ENCODE results near the gene PSMG3.

Gene PSMG3

DNA sequence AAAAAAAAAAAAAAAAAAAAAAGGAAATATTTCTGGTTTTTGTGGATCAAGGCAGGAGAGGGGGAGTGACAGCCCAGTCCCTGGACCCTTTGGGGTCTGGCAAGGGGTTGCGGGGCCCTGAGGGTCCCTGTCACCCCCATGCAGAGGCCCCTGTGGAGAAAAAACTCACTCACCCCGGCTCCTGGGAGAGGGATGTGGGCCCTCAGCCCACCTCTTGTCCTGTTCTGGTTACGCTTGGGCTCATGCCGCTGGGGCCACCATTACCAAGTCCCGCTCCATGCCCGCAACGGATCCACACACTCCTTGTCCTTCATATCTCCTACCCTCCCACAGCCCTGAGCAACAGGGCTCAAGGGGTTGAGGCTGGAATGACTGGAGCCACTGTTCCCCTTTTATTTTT is 12.8 kb downstream of the PSMG3 start:
- DNase-seq, result no peak

DNA sequence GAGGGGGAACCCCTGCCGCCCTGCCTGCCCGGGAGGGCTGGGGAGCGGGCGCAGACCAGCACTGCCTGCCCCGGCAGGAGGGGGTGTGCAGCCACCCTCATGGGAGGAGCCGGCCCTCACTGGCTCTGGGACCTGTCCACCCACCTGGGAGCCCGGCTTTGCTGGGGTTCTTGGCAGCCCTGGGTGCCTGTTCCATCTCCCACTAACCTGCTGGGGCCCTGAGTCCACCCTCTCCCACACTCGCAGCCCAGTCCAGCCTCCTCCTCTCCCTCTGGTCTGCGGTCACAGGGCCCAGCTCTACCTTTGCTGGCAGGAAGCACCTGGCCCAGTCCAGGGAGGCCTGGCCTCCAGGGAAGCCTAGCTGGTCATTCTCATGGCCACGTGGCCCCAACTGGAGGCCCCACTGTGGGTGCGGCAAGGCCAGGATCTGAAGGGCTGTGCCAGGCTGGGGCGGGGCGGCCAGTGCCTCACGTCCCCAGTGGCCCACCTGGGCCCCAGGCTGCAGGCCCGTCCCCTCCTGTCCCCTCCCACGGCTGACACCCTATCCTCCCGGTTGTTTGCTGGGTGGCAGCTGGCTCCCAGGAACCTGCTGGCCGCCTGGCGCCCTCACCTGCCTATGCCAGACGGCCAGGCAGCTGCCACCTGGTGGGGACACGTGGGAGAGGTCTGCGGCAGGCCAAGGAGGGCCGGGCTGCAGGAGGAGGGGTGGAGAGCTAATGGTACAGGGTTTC is 13.9 kb downstream of the PSMG3 start, which contains the start of gene TMEM184A:
TMEM184A (minus strand) TSS at position 393 of the 731 bp plus-strand sequence. CDS start 721 bp downstream, outside the sequence.
- no peak for DNase-seq

DNA sequence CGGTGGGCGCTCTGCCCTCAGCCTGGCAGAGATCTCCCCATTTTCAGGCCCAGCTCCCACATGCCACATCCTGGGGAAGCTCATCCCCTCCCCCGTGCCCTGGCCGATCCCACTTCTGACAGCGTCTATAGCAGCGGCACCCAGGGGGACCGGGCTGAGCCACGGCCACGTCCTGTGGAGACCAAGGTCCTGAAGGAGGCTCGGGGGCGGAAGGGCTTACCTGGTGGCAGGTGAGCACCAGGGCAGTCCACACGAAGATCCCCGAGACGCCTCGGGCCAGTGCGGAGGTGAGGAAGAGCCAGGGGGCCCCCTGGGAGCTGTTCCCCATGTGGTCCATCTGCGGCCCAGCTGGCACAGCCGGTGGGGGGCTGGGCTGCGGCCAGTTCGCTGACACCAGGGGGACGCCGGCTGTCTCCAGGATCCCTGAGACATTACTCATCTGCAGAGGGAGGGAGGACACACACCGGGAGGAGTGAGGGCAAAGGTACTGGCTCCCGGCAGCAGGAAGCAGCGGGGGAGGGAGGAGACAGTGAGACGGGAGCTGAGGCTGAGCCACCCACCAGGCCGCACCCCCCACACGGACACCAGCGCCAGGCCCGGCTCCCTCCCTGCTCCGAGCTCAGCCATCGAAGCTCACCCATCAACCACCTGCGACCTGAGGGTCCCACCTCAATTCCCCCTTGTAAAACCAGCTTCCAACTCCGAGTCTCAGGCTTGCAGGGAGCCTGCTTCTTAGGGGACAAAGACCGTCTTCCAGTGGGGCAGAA is 14.6 kb downstream of the PSMG3 start:
- DNase-seq, result no peak

DNA sequence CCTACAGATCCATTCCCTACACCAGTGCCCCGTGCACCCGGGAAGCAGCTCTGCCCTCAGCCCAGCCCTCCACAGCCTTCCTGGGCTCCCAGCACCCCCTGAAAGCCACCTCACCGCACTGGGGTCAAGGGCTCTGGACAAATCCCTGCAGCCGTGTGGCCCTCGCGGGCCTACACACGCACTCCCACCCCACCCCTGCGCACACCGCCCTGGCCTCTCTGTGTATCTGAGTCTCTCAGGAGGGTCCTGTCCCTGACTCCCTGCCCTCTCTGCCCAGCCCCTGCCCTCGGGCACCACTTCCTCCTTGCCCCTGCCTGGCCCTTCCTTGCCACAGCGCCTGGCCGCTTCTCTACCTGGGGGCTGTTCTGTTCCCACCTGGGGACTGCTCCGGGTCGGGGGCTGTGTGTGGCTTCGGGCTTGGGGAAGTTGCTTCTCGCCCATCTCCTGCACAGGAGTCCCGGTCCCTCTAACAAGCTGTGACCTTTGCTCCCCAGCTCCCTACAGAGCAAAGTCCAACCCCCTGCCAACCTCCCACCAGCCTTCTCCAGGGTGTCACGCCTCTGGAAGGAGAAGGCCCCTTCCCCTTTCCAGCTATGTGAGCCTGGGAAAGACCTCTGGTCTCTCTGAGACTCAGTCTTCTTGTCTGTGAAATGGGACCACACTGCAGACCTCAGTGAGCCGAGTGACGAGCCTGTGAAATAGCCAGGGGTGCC is 15.3 kb downstream of the PSMG3 start:
- no peak for DNase-seq

DNA sequence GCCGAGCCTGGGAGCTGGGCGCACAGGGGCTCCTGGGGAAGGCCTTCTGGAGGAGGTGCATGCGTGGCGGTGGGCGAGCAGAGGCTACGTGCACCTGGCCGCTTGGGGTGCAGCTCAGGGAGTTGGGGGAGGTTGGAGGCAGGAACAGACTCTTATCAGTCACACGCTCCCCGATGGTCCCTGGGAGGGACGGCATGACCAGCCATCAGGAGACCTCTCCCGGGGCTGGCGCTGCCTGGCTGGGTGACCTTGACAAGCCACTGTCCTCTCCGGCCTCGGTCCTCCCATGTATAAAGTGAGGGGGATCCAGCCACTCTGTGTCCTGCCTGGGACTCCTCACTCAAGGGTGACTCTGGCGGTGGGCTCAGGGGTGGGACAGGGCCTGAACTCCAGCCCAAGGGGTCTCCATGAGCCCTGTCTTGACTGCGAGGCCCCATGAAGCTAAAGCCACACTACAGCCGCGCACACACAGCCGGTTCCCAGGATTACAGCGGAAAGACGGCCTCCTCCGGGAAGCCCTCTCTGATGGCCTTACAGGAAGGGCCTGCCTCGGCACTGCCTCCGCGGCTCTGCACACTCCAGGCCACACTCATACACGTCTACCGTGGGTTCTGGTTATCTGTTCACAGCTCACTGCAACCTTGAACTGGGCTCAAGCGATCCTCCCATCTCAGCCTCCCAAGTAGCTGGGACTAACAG is 16.2 kb downstream of the PSMG3 start:
- no peak for DNase-seq

DNA sequence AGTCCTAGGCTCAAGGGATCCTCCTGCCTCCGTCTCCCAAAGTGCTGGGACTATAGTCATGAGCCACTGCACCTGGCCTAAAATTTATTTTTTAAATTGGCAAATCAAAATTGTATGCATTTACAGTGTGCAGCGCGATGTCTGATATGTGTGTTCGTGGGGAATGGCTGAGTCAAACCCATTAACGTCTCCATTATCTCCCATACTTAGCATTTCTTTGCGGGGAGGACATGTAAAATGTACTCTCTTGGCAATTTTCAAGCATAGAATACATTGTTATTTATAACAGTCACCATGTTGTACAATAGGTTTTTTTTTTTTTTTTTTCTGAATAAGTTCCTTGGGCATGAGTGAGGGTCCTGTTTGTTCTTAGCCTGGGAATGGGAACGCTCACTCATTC is 17.6 kb downstream of the PSMG3 start:
- no peak for DNase-seq

DNA sequence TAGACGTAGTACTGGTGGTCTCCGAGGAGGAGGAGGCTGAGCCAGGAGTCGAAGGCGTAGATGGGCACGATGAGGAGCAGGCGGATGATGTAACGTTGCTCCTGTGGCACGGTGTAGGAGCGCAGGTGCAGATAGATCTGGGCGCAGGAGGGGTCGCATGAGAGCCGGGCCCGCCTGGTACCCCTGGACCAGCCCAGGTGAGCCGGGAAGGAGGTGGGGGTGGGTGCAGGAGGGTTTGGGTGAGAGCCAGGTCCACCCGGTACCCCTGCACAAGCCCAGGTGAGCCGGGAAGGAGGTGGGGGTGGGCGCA is 19.0 kb downstream of the PSMG3 start:
- DNase-seq, result no peak

DNA sequence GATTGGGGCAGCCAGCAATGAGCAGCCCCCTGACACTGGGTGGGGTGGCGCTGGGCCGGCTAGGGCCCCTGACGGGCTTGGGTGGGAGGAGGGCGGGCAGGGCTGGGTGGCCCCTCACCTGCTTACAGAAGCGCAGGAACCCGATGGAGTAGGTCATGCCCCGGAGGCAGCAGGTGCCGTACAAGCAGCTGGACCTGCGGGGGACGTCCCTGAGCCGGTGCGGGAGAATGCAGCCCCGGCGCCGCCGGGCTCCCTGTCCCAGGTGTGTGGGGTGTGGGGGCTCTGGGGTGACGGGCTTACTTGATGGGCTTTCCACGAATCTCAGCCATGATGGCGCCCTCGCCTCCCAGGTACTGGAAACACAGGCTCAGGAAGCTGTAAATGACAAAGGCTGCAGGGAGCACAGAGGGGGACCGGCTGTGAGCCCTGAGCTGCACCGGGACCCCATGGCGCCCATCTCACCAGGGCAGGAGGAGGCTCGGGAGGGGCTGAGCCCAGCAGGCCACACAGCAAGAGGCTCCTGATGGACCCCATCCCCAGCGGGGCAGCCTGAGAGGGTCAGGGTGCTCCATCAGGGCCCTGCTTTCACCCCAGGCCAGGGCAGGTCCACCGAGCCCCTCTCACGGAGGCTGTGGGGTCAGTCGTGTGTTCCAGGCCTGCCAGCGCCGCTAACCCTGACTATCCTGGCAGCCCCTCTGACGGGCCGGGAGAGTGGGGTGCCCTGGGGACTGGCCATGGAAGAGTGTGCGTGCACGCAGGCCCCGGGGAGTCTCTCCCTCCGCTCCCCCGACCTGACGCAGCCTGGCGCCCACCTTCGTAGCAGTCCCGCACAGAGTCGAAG is 19.6 kb downstream of the PSMG3 start:
- DNase-seq, result no peak

DNA sequence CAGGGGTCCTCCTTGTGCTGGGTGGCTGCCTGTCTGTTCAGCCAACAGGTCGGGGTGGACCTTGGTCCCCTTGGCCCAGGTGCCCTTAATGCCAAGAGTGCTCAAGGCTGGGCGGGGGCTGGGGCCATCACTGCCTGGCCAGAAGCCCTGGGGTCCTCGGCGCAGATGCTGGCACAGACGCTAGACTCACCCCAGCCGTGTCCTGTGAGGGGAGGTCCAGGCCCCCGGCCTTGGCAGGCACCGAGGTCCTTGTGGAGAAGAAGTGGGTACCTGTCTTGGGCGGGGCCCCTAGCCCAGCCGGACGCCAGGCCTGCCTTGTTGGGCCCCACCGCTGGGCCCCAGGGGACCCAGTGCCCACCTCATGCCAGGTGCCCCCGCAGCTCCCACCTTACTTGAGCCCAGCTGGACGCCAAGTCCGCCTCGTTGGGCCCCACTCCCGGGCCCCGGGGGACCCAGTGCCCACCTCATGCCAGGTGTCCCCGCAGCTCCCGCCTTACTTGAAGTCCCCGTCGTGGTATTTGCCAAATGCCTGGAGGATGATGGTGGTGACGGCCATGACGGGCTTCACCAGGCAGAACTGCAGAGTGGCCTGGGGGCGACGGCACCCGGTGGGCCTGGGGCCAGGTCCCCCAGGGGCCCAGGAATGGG is 20.4 kb downstream of the PSMG3 start:
- DNase-seq, result no peak

DNA sequence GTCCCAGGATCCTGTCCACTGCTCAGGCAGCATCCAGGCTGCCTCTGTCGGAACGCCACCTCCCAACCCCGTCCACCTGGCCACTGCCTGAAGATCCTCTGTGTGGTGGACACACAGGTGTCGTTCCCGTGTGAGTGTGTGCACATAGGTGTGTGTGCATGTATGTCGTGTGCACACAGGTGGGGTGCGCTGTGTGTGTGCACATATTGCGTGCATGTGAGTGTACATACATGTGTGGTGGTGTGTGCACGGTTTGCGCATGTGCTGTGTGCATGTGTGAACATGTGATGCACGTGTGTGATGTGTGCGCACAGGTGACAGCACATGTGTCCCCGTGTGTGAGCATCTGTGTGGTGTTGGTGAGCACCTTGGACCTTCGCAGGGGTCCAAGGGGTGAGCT is 20.9 kb downstream of the PSMG3 start:
- DNase-seq, result no peak

DNA sequence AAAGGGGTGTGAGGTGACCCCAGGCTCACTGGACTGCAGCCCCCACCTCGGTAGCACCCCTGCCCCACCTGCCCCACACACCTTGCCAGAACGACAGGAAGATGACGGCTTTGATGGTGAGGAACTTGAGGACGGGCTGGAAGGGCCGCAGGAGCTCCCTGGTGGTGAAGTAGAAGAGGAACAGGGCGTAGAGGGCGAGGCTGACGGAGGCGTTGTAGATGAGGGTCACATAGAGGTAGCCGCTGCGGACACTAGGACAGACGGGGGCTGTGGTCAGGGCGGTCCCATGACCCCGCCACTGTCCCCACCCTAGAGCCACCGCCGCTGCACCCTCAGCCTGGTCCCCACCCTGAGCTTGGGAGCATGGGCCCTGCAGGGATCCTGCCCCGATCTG is 21.4 kb downstream of the PSMG3 start:
- no peak for DNase-seq

DNA sequence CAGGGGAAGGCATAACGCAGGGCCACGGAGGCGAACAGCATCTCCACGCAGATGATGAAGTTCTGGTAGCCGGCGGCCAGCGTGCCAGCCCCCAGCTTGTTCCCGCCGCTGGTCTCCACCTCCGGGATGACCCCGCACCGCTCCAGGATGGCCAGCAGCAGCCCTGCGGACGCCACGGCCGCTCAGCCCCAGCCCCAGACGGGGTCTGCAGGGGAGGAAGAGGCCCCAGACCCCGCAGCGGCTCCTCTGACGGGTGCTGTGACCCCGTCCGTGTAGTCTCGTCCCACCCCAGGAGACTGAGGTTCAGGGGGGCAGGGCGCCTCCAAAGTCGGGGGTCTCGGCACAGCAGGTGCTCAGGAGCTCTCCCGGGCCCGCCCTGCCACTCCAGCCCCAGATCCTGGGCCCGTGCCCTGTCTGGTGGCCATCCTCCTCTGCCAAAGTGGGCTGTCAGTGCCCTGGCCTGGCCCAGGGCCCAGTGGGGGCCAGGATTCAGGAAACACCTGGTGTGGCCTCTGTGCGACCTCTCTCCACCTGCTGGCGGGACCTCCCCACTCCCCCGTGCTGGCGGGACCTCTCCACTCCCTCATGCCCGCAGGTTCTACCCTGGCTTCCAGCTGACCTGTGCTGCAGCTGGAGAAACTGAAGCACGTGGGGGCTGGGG is 21.9 kb downstream of the PSMG3 start:
- DNase-seq, result no peak

DNA sequence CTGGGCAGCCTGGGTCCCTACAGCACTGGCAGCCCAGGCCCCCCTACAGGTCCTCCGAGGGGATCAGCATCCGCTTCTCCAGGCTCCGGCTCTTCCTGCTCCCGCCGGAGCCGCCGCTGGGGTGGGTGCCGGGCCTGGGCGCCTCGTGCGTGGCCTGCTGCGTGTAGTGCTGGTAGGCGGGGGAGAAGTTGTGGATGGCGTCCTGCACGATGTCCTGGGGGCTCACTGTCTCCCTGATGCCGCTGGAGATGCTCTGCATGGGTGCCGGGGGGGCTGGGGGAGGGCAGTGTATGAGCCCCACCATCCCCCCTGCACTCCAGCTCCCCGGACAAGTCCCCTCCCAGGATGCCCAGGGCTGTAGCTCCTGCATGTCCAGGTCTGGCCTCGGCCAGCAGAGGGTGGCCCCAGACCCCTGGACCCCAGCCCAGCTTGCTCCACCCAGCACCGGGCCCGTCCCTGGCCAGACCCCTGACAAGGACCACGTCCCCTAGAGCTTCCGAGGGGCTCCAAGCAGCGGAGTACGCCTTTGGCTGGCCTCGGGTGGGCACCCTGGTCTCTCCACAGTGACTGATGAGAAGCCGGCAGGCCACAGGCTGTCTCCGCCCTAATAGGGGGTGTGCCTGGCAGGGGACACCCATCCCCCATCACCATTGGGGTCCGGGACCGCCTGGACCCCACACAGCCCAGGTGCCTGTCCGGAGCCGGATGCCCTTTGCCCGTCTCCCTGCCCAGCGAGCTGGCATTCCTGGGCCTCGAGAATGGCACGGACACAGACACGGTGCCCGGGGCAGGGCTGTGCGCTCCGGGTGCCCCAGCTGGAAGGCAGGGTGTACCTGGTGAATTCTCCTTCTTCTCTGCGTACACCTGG is 22.7 kb downstream of the PSMG3 start:
- no peak for DNase-seq

DNA sequence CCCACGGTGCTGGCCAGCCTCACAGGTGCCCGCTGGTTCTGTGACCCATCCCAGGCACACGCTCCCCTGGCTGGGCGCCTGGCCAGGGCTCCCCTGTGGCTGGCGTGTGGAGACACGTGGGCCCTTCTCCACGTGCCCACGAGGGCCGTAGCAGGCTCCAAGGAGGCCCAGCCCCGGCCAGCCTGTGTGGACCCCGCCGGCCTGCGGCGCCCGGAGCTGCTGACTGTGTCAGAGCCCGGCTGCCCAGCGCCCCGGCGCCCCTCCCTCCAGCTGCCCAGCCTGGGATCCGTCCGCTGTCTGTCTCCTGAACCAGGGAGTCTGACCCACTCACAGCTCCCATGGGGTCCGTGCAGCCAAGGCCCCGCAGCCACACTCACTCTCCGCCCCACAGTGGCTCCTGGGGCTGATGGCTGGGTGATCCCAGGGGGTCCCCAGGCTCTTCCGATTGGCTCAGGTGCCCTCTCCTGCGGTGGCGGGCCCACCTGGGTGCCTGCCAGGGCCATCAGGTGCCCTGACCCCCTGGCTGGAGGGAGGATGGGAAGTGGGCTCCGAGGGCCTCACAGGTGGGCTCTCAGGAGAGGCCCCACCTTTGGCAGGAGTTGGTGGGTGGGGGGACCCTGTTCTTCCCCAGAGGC is 23.4 kb downstream of the PSMG3 start:
- DNase-seq, result no peak

DNA sequence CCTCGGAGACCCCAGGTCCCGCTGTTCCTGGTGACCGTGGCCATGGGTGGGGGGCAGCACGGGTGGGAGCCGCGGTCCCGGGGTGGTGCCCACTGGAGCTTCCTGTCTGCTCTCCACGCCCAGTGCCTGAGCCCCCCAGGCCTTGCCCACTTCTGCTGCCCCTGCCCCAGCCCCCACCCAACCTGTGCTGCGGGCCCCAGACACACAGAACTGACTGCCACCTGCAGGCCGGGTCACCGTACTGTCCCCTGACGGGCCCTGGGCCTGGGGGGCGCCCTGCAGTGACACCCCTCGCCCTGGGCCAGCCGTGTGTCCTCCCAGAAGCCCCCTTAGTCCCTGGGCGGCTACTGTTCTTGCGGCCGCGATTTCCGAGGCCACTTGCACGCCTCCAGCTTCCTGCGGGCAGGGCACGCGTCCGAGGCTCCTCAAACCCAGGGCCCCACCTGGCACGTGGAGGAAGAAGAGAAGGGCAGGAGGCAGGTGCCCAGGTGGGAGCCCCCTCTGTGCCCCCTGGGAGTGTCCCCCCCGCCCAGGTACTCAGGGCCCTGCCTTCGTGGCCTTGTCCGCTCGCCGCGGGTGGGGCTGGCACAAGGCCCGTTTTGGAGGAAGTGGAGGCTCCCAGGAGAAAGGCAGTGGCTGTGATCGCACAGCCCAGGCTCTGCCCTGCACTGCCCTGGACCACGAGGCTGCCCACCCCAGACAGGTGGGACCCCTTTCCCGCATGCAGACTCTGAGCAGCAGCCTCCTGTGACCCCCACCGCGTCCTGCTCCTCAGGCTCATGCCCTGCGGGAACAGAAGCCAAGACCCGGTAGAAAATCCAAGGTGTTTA is 24.2 kb downstream of the PSMG3 start:
- DNase-seq, result no peak

DNA sequence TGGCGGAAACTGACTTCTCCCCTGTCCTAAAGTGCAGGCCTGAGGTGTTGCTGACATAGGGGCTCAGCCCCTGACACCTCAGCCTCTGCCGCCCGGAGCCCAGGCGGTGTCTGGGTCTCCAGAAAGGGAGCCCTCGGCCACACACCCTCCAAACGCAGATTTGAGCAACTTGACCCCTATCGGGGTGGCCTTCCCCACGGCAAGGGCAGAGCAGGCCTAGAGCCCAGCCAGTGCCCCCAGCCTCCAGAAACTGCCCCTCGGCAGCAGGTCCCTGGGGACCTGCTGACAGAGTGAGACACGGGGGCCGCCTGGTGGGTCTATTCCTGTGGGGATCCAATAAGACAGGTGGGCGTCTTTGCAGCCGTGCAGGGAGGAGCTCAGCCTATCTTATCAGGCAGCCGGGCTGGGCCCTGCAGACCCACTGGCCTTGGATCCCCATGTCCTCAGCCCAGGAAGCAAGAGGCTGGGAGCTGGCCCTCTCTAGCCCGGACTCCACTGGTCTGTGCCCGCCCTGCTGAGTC is 24.9 kb downstream of the PSMG3 start:
- no peak for DNase-seq

DNA sequence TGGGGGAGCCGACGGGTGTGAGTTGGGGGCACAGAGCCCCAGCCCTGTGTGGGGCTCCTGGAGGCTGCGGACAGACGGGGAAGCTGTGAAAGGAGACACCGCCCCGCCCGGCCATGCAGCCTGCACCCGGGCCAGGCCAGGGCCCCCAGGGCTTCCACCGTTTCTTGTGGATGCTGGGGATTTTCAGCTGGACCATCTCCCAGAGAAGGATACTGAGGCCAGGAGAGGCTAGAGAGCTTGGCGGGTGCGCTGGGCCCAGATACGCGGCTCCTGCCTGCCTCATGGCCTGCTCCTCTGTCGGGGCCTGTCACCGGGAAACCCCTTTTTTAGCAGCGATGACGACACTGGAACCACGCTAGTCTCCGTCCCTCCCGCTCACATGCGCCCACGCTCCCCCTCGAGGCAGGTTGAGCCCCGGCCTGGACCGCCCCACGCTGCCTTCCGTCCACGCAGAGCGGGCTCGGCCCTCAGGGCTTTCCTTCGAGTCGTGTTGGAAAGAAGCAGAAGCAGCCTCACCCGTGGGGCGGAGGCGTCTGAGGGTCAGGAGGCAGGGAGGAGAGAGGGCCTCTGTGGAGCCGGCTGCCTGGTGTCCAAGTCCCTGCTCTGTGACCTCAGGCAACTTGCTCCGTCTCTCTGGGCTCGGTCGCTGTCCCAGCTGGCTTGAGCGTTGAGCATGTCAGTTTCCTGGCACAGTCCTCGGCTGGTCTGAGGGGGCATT is 25.5 kb downstream of the PSMG3 start:
- DNase-seq, result no peak

DNA sequence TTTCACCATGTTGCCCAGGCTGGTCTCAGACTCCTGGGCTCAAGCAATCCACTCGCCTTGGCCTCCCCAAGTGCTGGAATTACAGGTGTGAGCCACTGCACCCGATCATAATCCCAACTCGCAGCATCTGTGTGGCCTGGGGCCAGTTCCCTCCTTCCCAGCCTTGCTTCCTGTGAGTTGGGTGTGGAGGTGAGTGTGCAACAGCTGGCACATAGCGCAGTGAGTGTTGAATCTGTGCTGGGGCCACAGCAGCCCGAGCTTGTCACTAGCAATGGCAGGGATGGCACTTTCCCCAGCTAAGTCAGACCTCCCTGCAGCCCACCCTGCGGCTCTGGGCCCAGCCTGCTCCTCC is 26.0 kb downstream of the PSMG3 start:
- DNase-seq, result no peak

Data from bone marrow (tissue), 2 donors.